GM18858 (cell line): Measurements from ENCODE around the gene EIF5A.
"Not testable (repeated sequence)": the region's sequence is repeated elsewhere in the genome, so short reads cannot be mapped to it uniquely, and the experiment has no call there.

Experiments
- ATAC-seq: cut with Tn5 transposase; IDR thresholded peaks from one replicate; pipeline ENCODE4 v1.9.1; 2021; ENCODE audit not compliant: unreplicated experiment

Gene EIF5A

GRCh38 chr17:7329374-7329996 lies 22.1 kb downstream of the EIF5A start:
- ATAC-seq: peak; percentile 46

GRCh38 chr17:7329997-7330637 lies 22.7 kb downstream of the EIF5A start:
- ATAC-seq: peak; percentile 16

DNA sequence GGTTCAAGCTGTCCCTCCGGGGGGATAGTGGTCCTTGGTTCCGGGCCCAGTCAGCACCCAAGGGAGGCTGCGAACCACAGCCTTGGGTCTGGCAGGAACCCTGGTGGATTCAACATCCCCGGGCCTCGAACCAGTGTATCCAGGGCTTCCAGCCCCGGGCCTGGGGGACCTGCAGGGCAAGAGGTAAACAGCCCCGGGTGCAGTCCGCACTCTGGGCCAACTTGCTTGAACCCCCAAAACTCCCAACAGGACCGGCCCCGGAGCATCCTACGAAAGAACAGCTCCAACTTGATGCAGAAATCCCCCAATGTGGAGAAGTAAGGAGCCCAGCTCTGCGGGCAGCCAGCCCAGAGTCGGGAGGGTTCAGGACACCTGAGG lies 23.2 kb downstream of the EIF5A start:
- no peak for ATAC-seq

GRCh38 chr17:7332111-7332510 lies 24.7 kb downstream of the EIF5A start:
- no peak for ATAC-seq

DNA sequence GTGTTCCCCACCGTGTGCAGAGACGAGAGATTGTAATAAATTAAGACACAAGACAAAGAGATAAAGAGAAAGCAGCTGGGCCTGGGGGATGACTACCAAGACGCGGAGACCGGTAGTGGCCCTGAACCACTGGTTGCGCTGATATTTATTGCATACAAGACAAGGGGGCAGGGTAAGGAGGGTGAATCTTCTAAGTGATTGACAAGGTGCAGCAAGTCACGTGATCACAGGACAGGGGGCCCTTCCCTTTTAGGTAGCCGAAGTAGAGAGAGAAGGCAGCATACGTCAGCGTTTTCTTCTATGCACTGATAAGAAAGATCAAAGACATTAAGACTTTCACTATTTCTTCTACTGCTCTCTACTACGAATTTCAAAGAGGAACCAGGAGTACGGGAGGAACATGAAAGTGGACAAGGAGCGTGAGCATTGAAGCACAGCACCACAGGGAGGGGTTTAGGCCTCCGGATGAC lies 25.2 kb downstream of the EIF5A start:
- not testable (repeated sequence) for ATAC-seq

GRCh38 chr17:7334938-7335538 lies 27.6 kb downstream of the EIF5A start:
- no peak for ATAC-seq

GRCh38 chr17:7335765-7336164 lies 28.3 kb downstream of the EIF5A start:
- ATAC-seq: not testable (repeated sequence)

- ATAC-seq: no peak
Observed at GRCh38 chr17:7336240-7337175, 29.1 kb downstream of the EIF5A start, which contains the start of gene ACAP1. ACAP1 (plus strand) TSS chr17:7336529; CDS start chr17:7336735, 206 bp downstream.

- not testable (repeated sequence) for ATAC-seq
Observed at GRCh38 chr17:7337600-7337999, 30.2 kb downstream of the EIF5A start.

DNA sequence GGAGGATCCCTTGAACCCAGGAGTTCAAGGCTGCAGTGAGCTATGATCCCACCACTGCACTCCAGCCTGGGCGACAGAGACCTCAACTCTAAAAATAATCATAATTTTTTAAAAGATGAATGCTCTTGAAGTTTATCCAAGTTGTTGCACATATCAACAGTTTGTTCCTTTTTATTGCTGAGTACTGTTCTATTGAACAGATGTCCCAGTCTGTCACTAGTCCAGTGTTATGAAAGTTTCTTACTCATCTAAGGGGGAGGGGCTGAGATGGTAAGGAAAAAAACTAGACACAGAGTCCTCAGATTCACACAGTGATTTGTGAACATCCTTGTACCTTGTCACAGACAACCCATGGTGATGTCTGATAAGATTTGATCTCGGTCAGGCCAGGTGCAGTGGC lies 32.8 kb downstream of the EIF5A start:
- ATAC-seq: no peak

DNA sequence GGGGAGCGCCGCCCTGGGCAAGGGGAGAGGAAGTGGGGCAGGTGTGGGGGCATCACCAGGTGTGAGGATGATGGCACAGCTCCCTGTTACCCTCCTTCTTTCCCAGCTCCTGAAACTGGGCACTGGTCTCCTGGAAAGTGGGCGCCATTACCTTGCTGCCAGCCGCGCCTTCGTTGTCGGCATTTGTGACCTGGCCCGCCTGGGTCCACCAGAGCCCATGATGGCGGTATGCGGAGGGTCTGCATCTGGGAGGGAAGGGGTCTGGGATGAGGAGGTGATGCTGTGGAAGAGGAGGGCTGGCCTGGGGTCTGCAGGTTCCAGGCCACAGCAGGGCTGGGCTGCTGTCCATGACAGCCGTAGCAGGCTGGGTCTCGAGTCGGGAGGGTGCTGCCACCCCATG lies 34.4 kb downstream of the EIF5A start:
- ATAC-seq: no peak

DNA sequence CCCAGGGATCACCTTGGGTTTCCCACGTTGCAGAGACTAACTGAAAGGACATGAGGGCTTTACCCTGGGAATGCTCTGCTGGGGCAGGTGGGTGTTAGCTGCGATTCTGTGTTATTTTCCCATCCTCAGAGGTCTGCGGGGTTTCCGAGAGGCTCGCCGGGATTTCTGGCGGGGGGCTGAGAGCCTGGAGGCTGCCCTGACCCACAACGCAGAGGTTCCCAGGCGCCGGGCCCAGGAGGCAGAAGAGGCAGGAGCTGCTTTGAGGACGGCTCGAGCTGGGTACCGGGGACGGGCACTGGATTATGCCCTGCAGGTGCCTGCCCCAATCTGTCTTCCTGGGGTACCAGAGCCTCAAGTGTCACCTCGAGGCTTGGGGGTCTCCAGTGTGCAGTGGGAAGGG lies 35.8 kb downstream of the EIF5A start:
- no peak for ATAC-seq

GRCh38 chr17:7346761-7347614 lies 39.6 kb downstream of the EIF5A start:
- ATAC-seq: no peak

DNA sequence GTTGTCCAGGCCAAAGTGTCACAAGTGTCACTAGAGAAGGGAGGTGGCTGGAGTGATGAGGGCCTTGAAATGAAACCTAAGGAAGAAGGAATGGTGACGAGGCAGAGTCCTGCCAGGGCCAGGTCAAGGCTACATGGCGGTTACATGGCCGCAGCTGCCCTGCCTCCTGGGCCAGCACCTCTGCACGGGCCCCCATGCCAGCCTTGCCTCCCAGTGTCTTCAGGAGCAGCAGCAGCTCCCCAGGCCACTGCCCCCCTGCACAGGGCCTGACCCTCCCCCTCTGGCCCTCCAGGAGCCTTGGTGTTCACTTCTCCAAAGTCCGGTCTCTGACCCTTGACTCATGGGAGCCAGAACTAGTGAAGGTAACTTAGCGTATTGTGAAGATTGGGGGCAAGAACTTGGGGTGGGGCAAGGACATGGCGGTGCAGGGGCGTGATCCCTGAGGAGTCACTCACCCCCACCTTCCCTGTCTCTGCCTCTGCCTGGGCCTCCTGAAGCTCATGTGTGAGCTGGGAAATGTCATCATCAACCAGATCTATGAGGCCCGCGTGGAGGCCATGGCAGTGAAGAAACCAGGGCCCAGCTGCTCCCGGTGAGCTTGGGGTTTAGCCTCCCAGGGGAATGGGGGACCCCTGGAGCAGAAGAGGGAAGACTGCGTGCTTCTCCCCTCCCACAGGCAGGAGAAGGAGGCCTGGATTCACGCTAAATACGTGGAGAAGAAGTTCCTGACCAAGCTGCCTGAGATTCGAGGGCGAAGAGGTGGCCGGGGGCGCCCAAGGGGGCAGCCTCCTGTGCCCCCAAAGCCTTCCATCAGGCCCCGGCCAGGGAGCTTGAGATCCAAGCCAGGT lies 40.4 kb downstream of the EIF5A start:
- no peak for ATAC-seq

GRCh38 chr17:7348478-7349242 lies 41.2 kb downstream of the EIF5A start:
- no peak for ATAC-seq

- peak; percentile 45 for ATAC-seq
Observed at GRCh38 chr17:7351665-7352502, 44.5 kb downstream of the EIF5A start, which contains the start of gene KCTD11. KCTD11 (plus strand) TSS chr17:7352162.

DNA sequence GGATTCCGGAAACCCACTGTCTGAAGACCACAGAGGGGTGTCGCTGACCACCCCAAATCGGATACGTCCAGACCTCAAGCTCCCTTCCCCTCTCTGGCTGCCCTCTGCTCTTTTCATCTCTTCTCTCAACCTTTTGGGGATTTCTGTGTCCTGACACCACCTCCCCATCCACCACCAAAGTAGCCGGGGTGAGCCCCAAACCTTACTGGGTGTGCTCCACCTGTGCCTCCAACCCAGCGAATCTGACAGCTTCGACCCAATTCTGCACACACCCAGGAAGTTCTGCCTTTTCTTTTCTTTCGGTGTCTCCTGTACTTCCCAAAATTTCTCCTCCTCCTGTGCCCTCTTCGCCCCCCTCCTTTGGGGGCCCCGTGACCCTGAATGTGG lies 45.1 kb downstream of the EIF5A start:
- no peak for ATAC-seq
